Measurements from ENCODE around the gene PTPRN2.

The PTPRN2 gene

DNA sequence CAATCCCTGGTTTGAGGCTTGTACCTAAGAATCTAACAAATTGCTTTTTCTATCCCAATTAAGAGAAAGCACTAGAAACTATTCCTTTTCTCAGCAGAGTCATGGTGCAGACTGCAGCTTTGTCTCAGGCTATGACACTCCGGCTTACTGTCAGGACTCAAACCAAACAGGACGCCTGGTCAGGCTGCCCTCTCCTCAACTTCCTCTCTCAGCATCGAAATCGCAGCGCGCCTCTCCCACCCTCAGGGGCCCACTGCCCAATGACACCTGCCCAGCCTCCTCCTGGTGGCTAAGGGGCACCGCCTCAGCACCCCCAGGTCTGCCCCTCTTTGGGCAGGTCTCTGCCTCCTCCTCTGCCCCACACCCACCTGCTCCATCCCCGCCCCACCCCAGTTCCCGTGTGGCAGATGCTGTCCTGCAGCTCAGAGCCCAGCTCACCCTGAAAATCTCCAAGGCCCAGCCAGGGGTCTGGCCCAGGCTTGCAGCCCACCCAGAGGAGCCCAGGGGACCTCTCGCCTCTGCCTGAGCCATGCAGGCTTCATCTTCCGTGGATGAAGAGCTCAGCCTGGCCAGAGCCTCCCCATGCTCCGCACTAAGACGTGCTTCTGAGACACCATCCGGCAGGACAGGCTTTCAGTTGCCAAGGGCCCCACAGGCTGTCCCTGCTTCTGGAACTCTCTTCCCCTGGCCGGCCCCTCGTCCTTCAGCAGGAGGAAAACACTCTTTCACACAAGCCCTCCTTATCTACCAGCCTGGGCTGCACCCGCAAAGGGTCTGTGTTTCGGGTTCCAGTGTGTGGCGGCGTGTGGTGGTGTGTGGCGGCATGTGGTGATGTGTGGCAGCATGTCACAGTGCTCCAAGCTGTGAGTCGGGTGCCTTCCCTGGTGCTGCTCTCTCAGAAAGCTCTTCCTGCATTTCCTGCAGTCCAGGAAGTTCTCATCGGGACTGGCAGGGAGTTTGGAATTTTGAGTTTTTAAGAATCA is 16.4 kb upstream of the PTPRN2 start:
- in situ Hi-C loops (cut with HindIII; ENCODE audit: low sequenced_read_pairs): no loop called here

DNA sequence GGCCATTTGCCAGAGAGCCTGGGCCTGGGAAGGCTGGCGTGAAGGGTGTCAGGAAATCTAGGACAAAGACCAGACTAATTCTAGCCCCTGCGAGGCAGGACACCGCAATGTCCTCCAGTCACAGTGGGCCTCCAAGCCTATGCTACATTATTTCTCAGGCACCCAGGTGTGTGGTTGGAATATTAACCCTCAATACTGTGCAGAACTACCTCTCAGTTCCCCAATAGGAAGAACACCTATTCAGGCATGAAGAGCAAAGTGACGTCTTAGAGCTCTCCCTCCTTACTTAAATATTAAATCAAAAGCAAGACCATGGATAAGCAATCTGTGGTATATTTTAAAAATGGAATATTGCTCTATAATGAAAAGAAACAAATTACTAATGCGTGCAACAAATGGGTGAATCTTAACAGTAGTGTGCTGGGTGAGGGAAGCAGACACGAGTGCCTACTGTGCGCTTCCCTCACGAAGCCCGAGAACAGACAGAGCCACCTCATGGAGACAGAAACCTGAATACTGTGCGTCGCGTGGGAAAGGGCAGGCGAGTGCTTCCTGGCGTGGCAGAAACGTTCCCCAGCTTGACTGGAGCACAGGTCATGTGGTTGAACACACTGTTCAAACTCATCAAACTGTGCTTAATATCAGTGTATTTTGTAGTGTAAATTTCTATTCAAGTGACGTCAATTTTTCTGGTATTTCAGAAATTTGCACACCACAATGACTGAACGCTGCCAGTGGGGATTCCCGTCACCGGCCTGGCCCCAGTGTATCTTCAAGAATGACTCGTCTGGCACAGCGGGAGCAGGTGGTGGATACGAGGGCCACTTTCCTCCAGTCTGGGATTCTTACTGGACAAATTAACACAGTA is 15.5 kb upstream of the PTPRN2 start:
- in situ Hi-C loops (cut with HindIII; ENCODE audit: low sequenced_read_pairs): no loop called here

DNA sequence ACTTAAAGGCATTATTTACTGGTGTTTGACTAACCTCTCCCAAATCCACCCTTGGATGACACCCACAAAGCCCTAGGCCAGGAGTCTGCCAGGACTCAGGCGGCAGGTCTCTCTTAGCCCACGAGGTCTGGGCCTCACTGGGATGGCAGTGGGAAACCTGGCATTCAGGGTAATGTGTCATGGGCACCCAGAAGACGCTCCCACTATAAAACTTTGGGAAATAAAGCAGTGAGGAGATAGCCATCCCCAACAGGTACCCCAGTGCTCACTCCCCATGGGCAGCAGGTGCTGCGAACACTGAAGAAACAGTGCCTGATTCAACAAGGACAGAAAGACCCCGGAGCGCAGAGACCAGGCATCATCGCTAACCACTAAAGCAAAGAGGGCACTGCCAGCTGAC is 14.4 kb upstream of the PTPRN2 start:
- in situ Hi-C loops (cut with HindIII; ENCODE audit: low sequenced_read_pairs): no loop called here

DNA sequence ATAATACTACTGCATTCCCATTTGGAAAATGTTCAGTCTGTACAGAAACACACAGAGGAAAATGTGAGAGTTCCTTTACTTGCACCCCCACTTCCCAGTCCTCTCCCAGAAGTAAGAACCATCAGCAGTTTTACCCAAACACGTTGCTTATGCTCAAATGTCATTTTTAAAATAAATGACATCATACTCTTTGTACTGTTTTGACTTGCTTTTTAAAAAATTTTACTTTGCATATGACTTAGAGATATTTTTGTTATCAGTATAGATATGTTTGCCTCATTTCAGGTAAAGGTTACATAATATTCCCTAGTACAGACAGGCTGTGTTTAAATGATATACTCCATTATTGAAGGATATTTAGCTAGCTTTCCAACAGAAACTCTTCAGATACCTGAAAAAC is 13.5 kb upstream of the PTPRN2 start:
- in situ Hi-C loops (cut with HindIII; ENCODE audit: low sequenced_read_pairs): no loop called here

DNA sequence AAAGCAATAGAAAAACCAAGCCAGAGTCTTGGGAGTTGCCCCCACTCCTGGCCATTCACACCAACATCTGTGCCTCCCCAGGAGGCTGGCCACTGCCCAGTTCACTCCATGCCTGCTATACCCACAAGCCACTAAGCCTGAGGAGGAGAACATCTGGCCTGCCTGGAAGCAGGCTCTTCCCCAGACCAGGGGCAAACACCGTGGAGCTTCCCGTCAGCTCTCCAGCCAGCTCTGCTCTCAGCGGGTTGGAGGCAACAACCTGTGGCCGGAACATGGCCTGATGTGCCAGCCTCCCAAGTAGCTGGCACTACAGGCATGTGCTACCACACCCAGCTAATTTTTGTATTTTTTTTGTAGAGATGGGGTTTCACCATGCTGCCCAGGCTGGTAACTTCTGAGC is 9.1 kb upstream of the PTPRN2 start:
- in situ Hi-C loops (cut with HindIII; ENCODE audit: low sequenced_read_pairs): no loop called here

DNA sequence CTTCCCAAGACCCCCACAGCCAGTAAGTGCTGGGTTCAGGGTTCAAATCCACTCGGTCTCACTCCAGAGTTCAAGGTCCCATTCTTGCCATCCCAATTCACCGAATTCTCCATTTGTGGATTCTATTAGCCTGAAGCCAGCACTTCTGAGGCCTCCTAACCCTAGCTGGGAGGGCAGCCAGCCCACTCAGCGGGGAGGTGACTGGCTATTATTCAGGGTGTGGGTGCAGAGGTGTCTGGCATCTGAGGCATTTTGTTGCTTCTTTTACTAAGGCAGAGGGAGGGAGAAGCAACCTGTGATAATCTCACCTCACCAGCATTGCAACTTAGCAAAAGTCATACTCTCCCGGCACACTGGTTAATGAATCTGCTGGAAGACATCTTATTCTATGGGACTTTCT is 8.7 kb upstream of the PTPRN2 start:
- in situ Hi-C loops (cut with HindIII; ENCODE audit: low sequenced_read_pairs): no loop called here

DNA sequence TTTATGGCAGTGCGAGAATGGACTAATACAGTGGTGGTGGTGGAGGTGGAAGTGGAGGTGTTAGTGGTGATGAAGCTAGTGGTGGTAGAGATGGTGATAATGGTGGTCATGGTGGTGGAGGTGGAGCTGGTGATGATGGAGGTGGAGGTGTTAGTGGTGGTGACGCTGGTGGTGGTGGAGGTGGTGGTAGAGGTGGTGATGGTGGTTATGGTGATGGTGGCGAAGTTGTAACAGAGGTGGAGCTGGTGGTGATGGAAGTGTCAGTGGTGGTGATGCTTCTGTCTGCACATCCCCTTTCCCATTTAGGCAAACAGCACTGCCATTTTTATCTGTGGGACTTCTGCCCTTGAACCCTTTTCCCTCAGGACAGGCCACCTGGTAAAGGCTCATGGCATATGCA is 7.4 kb upstream of the PTPRN2 start:
- in situ Hi-C loops (cut with HindIII; ENCODE audit: low sequenced_read_pairs): no loop called here

DNA sequence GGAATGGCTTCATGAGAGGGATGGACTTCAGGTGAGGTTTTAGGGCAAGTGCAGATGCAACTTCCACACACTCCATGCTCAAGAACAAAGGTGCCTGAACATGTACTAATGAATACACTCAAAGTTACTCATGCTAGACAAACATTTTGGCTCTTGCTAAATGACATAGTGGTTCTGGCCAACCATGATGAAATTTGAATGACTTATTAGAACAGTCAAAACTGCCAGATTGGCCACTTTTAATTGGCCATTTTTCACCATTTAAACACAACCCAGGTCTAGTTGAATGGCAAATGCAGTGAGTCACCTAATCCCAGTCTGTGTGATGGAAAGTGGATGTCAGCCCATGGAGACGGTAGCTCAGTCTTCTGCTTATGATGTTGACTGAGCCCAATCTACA is 4.9 kb upstream of the PTPRN2 start:
- in situ Hi-C loops (cut with HindIII; ENCODE audit: low sequenced_read_pairs): no loop called here

DNA sequence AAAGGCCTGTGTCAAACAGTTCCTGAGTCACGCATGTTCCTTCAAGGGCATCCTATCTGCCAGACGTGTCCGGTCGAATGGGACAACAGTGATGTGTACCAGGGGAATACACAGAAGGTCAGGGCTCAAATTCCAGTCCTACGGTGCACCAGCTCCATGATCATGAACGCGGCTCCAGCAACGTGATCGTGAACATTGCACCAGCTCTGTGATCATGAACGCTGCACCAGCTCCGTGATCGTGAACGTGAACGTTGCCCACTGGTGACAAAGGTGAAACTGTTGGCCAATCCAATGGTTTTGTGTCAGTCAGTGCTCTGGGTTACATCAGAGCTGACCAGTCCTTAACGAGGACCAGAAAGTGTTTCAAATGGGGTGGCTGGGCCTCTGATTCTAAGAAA is 4.3 kb upstream of the PTPRN2 start:
- in situ Hi-C loops (cut with HindIII; ENCODE audit: low sequenced_read_pairs): no loop called here

DNA sequence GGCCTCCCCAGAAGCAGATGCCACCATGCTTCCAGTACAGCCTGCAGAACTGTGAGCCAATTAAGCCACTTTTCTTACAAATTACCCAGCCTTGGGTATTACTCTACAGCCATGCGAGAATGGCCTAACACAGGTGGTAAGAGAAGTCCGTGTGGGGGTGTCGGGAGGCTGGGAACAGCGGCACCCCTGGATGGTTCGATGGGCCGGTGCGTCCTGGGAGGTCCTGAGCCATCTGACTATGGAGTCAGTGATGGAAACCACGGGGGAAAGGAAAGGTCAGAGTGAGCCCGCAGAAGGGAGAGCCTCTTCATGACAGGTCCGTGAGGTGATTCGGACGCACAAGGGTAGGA is 2.5 kb upstream of the PTPRN2 start:
- in situ Hi-C loops (cut with HindIII; ENCODE audit: low sequenced_read_pairs): no loop called here

DNA sequence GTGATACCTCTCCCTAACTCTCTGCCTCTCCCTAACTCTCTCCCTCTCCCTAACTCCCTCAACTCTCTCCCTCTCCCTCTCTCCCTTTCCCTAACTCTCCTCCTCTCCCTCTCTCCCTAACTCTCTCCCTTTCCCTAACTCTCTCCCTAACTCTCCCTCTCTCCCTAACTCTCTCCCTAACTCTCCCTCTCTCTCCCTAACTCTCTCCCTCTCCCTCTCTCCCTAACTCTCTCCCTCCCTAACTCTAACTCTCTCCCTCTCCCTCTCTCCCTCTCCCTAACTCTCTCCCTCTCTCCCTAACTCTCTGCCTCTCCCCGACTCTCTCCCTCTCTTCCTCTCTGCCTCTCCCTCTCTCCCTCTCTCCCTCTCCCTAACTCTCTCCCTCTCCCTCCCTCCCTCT is 2.0 kb upstream of the PTPRN2 start:
- in situ Hi-C loops (cut with HindIII; ENCODE audit: low sequenced_read_pairs): no loop called here

DNA sequence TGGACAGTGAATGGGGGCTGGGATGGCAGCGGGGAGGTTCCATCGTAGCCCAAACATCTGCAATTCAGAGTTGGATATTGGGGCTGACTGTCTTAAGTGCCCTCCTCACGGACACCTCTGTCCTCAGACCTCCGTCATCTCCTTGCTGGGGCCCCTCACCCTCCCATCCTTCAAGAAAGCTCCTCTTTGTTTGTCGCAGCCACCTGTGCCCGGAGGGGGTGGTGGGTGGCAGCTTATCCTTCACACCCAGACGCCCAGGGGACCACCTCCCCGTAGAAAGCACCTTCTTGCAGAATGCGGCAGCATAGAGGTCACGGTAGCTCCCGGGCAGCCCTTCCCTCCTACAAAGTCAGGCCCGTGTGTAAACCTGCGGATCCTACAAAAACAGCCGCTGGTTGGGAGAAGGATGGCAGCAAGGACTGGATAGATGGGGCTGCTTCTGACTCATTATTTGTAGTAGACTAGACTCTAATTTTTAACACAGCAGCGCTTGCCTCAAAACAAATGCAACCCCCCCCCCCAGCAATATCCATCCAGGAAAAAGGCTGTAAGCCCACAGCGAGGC is 1.3 kb upstream of the PTPRN2 start:
- in situ Hi-C loops (cut with HindIII; ENCODE audit: low sequenced_read_pairs): no loop called here

DNA sequence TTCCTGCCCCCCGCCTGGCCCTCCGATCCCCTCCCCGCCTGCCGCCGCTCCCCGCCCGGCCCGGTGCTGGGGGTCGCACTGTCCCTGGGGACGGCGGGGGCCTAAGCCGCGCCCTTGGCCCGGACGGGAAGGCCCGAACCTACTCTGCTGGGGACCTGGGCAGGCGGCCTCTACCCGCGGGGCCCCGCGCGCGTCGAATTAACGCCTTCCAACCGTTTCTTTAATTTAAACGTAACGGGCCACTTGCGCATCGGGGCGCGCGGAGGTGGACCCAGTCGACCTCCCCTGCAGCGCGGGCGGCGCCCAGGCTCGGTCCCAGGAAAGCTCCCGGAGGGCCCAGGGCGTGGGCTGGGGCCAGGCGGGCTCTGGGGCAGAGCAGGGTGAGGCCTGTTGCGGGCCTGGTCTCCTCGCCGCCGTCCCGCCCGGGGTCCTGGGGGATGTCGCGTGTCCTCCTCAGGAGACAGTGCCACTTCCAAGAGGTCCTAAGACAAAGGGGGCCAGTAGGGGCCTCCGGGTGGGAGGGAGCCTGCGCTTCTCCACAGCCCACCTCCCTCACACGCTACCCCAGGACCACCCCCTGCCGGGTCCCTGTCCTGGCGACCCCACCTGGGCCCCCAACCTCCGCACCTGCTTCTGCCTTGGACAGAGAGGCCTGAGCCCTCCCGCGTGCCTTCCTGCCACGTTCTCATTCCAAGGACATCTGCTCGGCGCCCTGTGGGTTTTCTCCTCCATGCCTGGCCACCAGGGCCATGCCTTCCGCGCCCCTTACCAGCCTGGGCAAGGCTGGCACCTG is 658 bp upstream of the PTPRN2 start:
- in situ Hi-C loops (cut with HindIII; ENCODE audit: low sequenced_read_pairs): no loop called here

DNA sequence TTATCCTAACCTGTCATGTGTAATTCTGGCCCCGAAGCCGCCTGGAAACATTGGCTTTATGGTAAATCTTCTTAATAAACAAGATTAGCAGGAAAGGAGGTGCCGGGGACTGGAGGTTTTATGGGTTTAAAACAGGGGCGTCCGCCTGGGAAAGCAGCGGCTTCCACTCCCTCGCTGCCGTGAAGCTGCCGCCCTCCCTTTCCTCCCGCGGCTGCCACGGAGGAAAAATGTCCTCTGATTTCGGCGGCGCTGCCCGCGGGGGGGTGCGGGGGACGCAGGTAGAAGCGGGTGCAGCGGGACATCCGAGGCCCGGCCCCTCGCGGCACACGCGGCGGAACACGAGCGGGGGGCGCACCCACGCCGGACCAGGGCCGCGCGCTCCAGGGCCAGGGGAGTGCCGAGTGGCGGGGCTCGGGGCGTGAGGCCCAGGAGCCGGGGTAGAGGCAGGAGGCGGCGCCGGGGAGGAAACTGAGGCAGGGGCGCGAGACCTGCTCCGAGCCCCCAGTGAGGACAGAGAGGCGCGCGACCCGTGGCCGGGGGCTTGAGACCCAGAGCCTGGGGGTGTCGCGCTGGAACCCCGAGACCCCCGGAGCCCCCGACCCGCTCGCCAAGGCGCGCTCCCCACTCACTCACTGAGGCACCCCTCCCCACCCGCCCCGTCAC is 993 bp downstream of the PTPRN2 start:
- in situ Hi-C loops (cut with HindIII; ENCODE audit: low sequenced_read_pairs): no loop called here

DNA sequence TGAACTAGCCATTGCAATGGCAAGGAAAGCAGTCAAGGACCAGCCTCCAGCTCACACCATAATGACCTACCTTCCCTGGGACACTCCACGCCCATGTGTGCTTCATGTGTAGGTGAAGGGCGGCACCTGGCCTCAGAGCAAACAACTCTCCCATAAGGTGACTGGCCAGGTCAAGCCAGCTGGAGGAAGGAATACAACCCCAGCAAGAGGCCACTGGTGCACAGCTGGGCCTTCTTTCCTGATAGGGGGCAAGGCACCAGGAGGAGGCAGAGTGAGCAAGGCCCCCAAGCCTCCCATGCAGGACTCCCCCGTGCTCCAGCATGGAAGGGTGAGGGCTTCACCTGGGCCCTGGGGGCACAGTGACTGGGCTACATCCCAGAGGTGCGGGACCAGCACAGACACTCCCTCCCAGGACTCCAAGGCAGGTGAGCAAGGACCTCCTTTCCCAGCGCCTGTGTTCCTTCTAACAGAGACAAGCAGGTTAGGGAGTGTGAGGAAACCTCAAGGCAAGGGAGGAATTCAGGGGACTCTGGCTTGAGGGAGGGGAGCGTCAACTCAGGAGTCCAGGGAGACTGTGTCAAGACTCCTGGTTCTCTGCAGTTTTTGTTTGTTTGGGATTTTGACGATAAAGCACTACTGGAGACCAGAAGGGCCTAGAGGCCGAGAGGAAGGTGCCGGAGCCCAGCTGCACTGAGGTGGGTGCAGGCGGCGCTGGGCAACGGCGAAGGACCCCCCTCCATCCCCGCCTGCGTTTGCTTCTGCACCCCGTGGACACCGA is 1.7 kb downstream of the PTPRN2 start:
- in situ Hi-C loops (cut with HindIII; ENCODE audit: low sequenced_read_pairs): no loop called here

DNA sequence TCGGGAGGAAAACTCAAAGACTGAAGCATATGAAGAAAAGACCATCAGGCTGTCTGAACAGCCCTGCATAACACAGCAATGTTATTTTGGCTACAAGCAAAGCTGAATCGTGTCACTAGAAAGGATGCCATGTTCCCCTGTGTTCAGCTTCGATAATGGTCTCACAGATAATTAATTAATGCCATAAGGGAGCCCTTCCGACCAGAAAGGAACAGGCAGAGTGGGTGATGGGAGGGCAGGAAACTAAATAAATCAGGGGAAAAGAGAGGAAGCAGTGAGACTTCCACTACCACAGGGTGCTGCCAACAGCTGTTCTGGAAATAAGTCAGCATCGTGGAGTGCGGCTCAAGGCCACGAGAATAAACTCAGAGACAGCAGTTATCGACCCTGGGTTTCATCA is 3.2 kb downstream of the PTPRN2 start:
- in situ Hi-C loops (cut with HindIII; ENCODE audit: low sequenced_read_pairs): no loop called here

DNA sequence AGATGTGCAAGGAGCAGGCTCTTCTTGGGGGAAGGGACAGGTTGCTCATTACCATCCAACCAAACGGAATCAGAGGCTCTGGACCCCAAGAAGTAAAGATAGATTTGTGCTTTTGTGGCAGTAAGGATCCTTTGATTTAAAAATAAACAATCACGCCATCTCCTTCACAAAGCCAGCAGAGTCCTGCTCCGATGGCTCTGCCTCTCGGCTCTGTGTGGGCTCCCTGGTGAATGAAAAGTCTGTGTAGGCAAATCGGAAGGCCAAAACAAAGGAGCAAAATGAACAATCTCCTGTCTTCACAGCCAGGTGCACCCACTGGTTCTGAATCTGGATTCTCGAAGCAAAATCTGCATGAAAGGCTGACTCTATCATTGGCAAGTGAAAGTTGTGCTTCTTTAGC is 3.8 kb downstream of the PTPRN2 start:
- in situ Hi-C loops (cut with HindIII; ENCODE audit: low sequenced_read_pairs): no loop called here

DNA sequence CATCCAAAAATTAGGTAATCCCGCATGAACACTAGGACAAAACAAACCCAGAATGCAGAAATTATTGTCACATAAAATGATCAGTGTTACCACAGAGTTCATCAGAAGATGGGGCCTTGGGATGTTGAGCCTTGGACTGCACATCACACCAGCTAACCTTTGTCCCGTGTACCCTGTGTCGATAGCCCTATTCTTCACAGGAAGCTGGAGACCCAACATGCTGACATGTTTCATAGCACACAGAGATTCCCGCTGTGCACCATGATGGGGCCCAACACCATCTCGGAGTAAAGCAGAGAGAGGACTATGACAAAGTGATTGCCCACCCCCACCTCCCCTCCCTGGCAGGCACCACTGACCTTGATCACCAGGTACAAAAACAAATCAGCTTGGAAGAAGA is 4.5 kb downstream of the PTPRN2 start:
- in situ Hi-C loops (cut with HindIII; ENCODE audit: low sequenced_read_pairs): no loop called here

DNA sequence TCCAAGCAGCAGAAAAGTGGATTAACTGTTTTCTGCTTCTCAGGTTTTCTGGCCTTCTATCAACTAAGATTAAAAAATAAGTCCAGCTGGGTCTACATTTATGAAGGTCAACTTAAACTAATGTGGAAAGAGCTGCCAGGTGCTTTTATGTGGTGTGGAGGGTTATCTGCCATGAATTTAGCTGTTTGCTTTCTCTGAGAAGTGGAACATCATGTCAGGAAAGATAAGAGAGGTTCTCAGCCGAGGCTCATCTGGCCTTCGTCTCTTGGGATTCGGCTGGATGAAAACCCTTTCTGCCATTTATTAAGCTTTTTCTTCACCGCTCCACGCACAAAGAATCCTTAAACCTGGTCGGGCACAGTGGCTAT is 5.5 kb downstream of the PTPRN2 start:
- in situ Hi-C loops (cut with HindIII; ENCODE audit: low sequenced_read_pairs): no loop called here
